ENCODE results near the gene MED22.
"Not testable (repeated sequence)": the region's sequence is repeated elsewhere in the genome, so short reads cannot be mapped to it uniquely, and the experiment has no call there.

Gene MED22

DNA sequence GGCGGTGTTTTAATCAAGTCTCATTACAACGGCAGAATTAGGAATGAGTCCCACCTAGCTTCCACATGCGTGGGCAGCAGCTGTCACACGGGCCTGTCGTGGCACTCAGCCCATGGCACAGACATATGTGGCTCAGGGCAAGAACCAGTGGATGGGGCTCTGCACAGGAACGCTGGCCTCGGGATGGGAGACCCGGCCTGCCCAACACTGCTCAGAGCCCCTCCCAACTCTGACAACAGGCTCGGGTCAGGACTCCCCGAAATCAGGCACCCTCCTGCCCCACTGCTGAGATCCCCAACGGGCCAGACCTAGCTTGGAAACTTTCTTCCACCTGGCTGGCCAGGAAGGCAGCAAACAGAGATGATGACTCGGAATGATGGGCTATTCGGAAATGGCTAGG lies 7.0 kb downstream of the MED22 start:
- no peaks in the 10 kb centered on the region for H3K9me3 ChIP-seq (ENCODE audit: control insufficient read depth in 5 of 5, low read length in 5 of 5)
- peaks cover 2 to 54% (median 36%) of the 10 kb centered on the region in 5 donors for H3K4me1 ChIP-seq (ENCODE audit: control insufficient read depth in 5 of 5, insufficient read depth in 5 of 5, low read length in 5 of 5)
- peak overlapping the region in 1 of 5 donors; percentile 13 for H3K4me3 ChIP-seq (ENCODE audit: low read depth in 1 of 5, low read length in 5 of 5)
- H3K27me3 ChIP-seq (ENCODE audit: control insufficient read depth in 5 of 5, insufficient read depth in 4 of 5, low read length in 5 of 5), result no peaks in the 10 kb centered on the region
- peaks cover 0 to 71% (median 61%) of the 10 kb centered on the region in 5 donors for H3K36me3 ChIP-seq (ENCODE audit: control insufficient read depth in 5 of 5, insufficient read depth in 5 of 5, low read length in 5 of 5)
- H3K27ac ChIP-seq (ENCODE audit: low read depth, low read length), result no peak overlapping the region
- H3K9ac ChIP-seq (ENCODE audit: low read length in 5 of 5), result peak overlapping the region in 3 of 5 donors; percentile 35 to 54 (median 46)

DNA sequence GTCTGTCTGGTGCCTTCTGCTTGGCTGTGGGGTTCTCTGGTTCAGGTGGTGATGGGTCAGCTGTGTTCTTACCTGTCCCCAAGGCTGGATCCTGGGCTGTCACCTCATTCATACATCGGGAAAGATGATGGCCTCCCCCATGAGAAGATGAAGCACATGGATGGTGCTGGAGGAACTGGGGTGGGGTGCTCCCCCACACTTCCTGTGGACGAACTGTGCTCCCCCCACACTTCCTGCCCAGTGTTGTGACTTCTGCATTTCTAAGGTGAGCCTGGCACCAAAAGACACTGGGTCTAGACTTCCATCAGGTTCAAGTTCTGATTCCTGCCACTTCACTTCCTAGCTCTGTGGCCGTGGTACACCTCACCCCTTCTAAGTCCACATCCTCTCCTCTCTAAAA lies 7.7 kb downstream of the MED22 start:
- H3K9me3 ChIP-seq (ENCODE audit: control insufficient read depth in 5 of 5, low read length in 5 of 5), result no peaks in the 10 kb centered on the region
- H3K36me3 ChIP-seq (ENCODE audit: control insufficient read depth in 5 of 5, insufficient read depth in 5 of 5, low read length in 5 of 5), result peaks cover 0 to 64% (median 59%) of the 10 kb centered on the region in 5 donors
- peaks cover 3 to 54% (median 41%) of the 10 kb centered on the region in 5 donors for H3K4me1 ChIP-seq (ENCODE audit: control insufficient read depth in 5 of 5, insufficient read depth in 5 of 5, low read length in 5 of 5)
- H3K9ac ChIP-seq (ENCODE audit: low read length in 5 of 5), result peak overlapping the region in 3 of 5 donors; percentile 21 to 54 (median 46)
- H3K27ac ChIP-seq (ENCODE audit: low read depth, low read length), result no peak overlapping the region
- no peaks in the 10 kb centered on the region for H3K27me3 ChIP-seq (ENCODE audit: control insufficient read depth in 5 of 5, insufficient read depth in 4 of 5, low read length in 5 of 5)
- H3K4me3 ChIP-seq (ENCODE audit: low read depth in 1 of 5, low read length in 5 of 5), result peak overlapping the region in 2 of 5 donors; percentile 13 to 36

DNA sequence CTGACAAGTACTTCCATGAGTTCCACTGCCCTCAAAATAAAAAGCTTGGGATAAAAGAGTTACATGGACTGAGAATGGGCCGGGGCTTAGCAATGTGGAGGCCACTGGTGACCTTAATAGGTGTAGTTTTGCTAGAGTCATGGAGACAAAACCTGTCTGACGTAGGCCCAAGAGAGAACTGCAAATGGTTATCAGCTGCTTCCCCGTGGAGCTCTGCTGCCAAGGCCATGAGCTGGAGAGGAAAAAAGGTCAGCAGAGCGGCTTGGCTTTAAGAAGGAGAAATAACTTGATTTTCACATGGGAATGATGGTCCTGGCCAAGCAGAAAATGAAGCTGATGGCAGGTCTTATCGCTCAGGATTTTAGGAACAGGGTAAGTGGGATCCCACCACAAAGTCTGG lies 8.3 kb downstream of the MED22 start:
- H3K9ac ChIP-seq (ENCODE audit: low read length in 5 of 5), result peak overlapping the region in 1 of 5 donors; percentile 9
- no peaks in the 10 kb centered on the region for H3K9me3 ChIP-seq (ENCODE audit: control insufficient read depth in 5 of 5, low read length in 5 of 5)
- H3K4me3 ChIP-seq (ENCODE audit: low read depth in 1 of 5, low read length in 5 of 5), result no peak overlapping the region
- no peaks in the 10 kb centered on the region for H3K27me3 ChIP-seq (ENCODE audit: control insufficient read depth in 5 of 5, insufficient read depth in 4 of 5, low read length in 5 of 5)
- H3K4me1 ChIP-seq (ENCODE audit: control insufficient read depth in 5 of 5, insufficient read depth in 5 of 5, low read length in 5 of 5), result peaks cover 5 to 61% (median 47%) of the 10 kb centered on the region in 5 donors
- H3K27ac ChIP-seq (ENCODE audit: low read depth, low read length), result no peak overlapping the region
- peaks cover 0 to 58% (median 53%) of the 10 kb centered on the region in 5 donors for H3K36me3 ChIP-seq (ENCODE audit: control insufficient read depth in 5 of 5, insufficient read depth in 5 of 5, low read length in 5 of 5)

DNA sequence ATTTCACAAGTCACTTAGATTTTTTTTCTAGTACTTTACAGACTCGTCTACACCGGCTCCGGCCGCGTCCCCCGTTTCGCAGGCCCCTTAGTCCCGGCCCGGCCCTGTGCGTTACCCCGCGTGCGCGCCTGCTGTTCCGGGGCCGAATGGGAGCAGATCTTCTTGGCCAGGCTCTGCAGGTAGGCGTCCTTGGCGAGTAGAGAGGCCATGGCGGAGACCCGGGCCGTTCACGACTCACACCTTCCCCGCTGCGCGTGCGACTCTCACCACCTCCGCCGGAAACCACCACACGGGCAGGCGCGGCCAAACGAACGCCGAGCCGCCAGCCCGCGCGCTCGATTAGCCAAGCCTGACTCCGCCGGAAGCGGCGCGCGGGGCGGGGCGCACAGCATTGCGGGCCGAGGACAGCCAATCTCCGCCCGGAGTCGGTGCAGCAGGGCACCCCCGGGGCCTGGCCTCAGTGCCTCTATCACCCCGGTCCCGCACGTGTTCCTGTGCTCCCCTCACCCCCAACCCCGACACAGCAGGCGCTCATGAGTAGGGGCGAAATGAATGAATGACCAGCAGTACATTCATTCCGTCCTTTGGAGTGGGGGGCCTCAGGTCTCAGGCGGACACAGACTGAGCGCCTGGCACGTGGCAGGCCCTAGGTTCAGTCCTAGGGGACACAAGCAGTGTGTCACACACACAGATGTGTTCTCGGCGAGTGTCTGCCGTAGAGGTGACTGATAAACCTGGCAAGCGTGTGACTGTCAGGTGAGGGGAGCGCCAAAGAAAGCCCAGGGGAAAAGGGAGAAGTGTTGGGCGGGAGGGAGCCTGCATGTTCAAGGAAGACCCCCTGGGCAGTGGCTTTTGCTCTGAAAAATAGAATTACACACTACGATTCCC lies 11.8 kb downstream of the MED22 start, which contains the start of gene SURF6:
Gene SURF6, minus strand, starts transcription at position 265 of the 888 bp plus-strand sequence. Its CDS starts 56 bp downstream, at position 209.
- Histone ChIP-seq H3K4me1 (ENCODE audit: control insufficient read depth in 5 of 5, insufficient read depth in 5 of 5, low read length in 5 of 5) (peaks cover 5 to 48% (median 41%) of the 10 kb centered on the region in 5 donors), H3K36me3 (ENCODE audit: control insufficient read depth in 5 of 5, insufficient read depth in 5 of 5, low read length in 5 of 5) (peaks cover 0 to 56% (median 53%) of the 10 kb centered on the region in 5 donors), H3K9me3 (ENCODE audit: control insufficient read depth in 5 of 5, low read length in 5 of 5) (no peaks in the 10 kb centered on the region), H3K27me3 (ENCODE audit: control insufficient read depth in 5 of 5, insufficient read depth in 4 of 5, low read length in 5 of 5) (no peaks in the 10 kb centered on the region), H3K27ac (ENCODE audit: low read depth, low read length) (peak within 1 kb of the TSS; percentile 67), H3K4me3 (ENCODE audit: low read depth in 1 of 5, low read length in 5 of 5) (peak within 1 kb of the TSS; percentile 83 to 90 (median 86)), H3K9ac (ENCODE audit: low read length in 5 of 5) (peak within 1 kb of the TSS; percentile 68 to 90 (median 81))

DNA sequence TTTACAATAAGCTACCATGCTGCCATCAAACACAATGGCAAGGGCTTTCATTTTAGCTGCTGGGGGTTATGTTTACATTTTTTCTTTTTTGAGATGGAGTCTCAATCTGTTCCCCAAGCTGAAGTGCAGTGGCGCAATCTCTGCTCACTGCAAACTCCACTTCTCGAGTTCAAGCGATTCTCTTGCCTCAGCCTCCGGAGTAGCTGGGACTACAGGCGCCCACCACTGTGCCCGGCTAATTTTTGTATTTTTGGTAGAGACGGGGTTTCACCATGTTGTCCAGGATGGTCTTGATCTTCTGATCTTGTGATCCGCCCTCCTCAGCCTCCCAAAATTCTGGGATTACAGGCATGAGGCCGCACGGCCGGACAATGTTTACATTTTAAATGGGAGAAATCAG lies 13.0 kb downstream of the MED22 start:
- not testable (repeated sequence) for H3K9me3 ChIP-seq (ENCODE audit: control insufficient read depth in 5 of 5, low read length in 5 of 5); H3K27ac ChIP-seq (ENCODE audit: low read depth, low read length); H3K27me3 ChIP-seq (ENCODE audit: control insufficient read depth in 5 of 5, insufficient read depth in 4 of 5, low read length in 5 of 5)
- peaks cover 4 to 56% (median 47%) of the 10 kb centered on the region in 5 donors for H3K36me3 ChIP-seq (ENCODE audit: control insufficient read depth in 5 of 5, insufficient read depth in 5 of 5, low read length in 5 of 5)
- peak overlapping the region in 3 of 5 donors; percentile 86 to 90 (median 89) for H3K4me3 ChIP-seq (ENCODE audit: low read depth in 1 of 5, low read length in 5 of 5)
- peaks cover 3 to 36% (median 30%) of the 10 kb centered on the region in 5 donors for H3K4me1 ChIP-seq (ENCODE audit: control insufficient read depth in 5 of 5, insufficient read depth in 5 of 5, low read length in 5 of 5)
- H3K9ac ChIP-seq (ENCODE audit: low read length in 5 of 5), result peak overlapping the region in 3 of 5 donors; percentile 1 to 90 (median 84)

DNA sequence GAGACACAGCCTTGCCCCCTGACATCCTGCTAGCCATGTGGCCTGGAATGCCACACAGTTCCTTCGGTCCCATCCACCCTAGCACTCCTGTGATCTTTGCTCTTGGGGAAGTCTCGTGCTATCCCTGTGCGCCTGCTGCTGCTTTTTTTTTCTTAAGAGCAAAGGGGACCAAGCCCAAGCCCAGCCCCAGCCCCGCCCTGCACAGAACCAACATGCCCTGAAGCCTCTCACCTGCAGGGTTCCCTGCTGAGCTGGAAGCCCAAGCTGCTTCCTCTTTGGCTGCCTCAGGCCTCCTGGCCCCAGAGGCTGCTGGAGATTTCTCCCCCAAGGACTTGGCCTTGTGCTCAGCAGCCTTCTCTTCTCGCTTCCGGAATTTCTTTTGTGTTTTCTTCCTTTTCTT lies 13.8 kb downstream of the MED22 start:
- Histone ChIP-seq H3K9me3 (ENCODE audit: control insufficient read depth in 5 of 5, low read length in 5 of 5) (no peaks in the 10 kb centered on the region), H3K9ac (ENCODE audit: low read length in 5 of 5) (no peak overlapping the region), H3K27me3 (ENCODE audit: control insufficient read depth in 5 of 5, insufficient read depth in 4 of 5, low read length in 5 of 5) (no peaks in the 10 kb centered on the region), H3K4me3 (ENCODE audit: low read depth in 1 of 5, low read length in 5 of 5) (no peak overlapping the region), H3K27ac (ENCODE audit: low read depth, low read length) (no peak overlapping the region), H3K36me3 (ENCODE audit: control insufficient read depth in 5 of 5, insufficient read depth in 5 of 5, low read length in 5 of 5) (peaks cover 4 to 51% (median 43%) of the 10 kb centered on the region in 5 donors), H3K4me1 (ENCODE audit: control insufficient read depth in 5 of 5, insufficient read depth in 5 of 5, low read length in 5 of 5) (peaks cover 3 to 29% (median 26%) of the 10 kb centered on the region in 5 donors)

DNA sequence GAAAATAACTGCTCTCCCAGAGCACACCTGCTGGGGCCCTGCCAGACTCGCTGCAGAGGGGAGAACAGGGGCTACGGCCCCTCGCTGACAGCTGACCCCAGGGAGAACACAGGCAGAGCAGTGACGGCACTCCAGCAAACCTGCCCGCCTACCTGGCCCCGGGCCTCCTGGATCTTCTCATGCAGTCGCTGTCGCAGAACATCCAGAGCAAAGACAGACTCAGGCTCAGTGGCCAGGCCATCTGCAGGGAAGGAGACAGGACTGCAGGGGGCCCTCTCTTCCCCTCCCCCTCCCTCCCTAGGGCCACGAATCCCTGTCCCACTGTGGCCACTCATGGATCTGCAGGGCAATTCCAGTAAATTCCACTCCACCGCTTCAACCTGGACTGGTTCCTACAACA lies 14.4 kb downstream of the MED22 start:
- peaks cover 4 to 48% (median 42%) of the 10 kb centered on the region in 5 donors for H3K36me3 ChIP-seq (ENCODE audit: control insufficient read depth in 5 of 5, insufficient read depth in 5 of 5, low read length in 5 of 5)
- H3K9ac ChIP-seq (ENCODE audit: low read length in 5 of 5), result peak overlapping the region in 1 of 5 donors; percentile 30

DNA sequence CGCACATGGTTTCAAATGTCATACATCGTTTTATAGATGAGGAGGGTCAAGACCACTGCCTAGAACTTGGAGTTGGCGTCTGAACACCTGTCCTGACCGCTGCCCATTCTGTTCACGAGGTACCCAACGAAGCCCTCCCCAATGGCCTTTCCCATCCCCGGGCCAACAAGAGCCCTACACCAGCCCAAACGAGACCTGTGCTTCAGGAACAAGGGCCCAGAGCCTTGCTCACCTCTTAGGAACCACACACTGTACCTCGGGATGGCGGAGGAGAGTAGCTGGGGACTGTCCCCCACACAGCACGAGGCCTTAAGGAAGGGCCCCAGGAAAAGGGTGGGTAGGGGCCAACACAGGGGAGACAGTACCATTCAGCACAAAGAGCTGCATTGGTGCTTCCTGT lies 14.9 kb downstream of the MED22 start:
- Histone ChIP-seq H3K27me3 (ENCODE audit: control insufficient read depth in 5 of 5, insufficient read depth in 4 of 5, low read length in 5 of 5) (no peaks in the 10 kb centered on the region), H3K4me3 (ENCODE audit: low read depth in 1 of 5, low read length in 5 of 5) (no peak overlapping the region), H3K4me1 (ENCODE audit: control insufficient read depth in 5 of 5, insufficient read depth in 5 of 5, low read length in 5 of 5) (peaks cover 3 to 23% (median 21%) of the 10 kb centered on the region in 5 donors), H3K9ac (ENCODE audit: low read length in 5 of 5) (no peak overlapping the region), H3K27ac (ENCODE audit: low read depth, low read length) (no peak overlapping the region), H3K36me3 (ENCODE audit: control insufficient read depth in 5 of 5, insufficient read depth in 5 of 5, low read length in 5 of 5) (peaks cover 4 to 48% (median 42%) of the 10 kb centered on the region in 5 donors), H3K9me3 (ENCODE audit: control insufficient read depth in 5 of 5, low read length in 5 of 5) (no peaks in the 10 kb centered on the region)

More for the DNA sequence above, 14.4 kb downstream of the MED22 start:
- Histone ChIP-seq H3K4me1 (ENCODE audit: control insufficient read depth in 5 of 5, insufficient read depth in 5 of 5, low read length in 5 of 5) (peaks cover 3 to 23% (median 21%) of the 10 kb centered on the region in 5 donors), H3K9me3 (ENCODE audit: control insufficient read depth in 5 of 5, low read length in 5 of 5) (no peaks in the 10 kb centered on the region), H3K27ac (ENCODE audit: low read depth, low read length) (no peak overlapping the region), H3K4me3 (ENCODE audit: low read depth in 1 of 5, low read length in 5 of 5) (no peak overlapping the region), H3K27me3 (ENCODE audit: control insufficient read depth in 5 of 5, insufficient read depth in 4 of 5, low read length in 5 of 5) (no peaks in the 10 kb centered on the region)

DNA sequence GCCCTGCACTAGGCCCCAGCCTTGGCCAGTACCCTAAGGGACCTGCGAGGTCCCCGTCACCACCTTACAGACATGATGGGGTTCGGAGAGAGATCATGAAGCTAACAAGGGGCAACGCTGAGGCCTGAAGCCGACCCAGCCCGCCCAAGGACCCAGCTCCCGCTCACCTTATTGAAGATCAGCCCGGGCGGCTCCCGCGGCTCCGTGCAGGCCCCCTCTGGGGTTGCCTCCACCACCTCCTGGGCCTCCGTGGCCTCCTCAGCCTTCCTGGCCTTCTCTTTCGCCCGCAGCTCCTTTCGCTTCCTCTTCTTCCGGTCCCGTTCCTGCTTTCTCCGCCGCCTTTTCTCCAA lies 15.6 kb downstream of the MED22 start:
- Histone ChIP-seq H3K4me1 (ENCODE audit: control insufficient read depth in 5 of 5, insufficient read depth in 5 of 5, low read length in 5 of 5) (peaks cover 3 to 23% (median 21%) of the 10 kb centered on the region in 5 donors), H3K9ac (ENCODE audit: low read length in 5 of 5) (no peak overlapping the region), H3K27ac (ENCODE audit: low read depth, low read length) (no peak overlapping the region), H3K4me3 (ENCODE audit: low read depth in 1 of 5, low read length in 5 of 5) (no peak overlapping the region), H3K9me3 (ENCODE audit: control insufficient read depth in 5 of 5, low read length in 5 of 5) (no peaks in the 10 kb centered on the region), H3K36me3 (ENCODE audit: control insufficient read depth in 5 of 5, insufficient read depth in 5 of 5, low read length in 5 of 5) (peaks cover 4 to 48% (median 42%) of the 10 kb centered on the region in 5 donors), H3K27me3 (ENCODE audit: control insufficient read depth in 5 of 5, insufficient read depth in 4 of 5, low read length in 5 of 5) (no peaks in the 10 kb centered on the region)
